CD4-positive, alpha-beta T cell (primary cell): Measurements from ENCODE around the gene PSMA7. TPM values are rescaled to one million over a fixed set of nuclear protein-coding genes. Genes with fewer than 3 reads are reported as not detected.

Experiments
- ATAC-seq: fragments of 200-7000 bp; cut with Tn5 transposase; one replicate; pipeline ENCODE4 v1.10.0; 2022; ENCODE audit warnings: mild to moderate bottlenecking; ENCODE audit not compliant: poor library complexity
- CTCF ChIA-PET: fragments of 350-600 bp; sonication (Branson Sonifier 250); formaldehyde crosslinking; loops from one replicate; lab custom pipeline; 2021; ENCODE audit warnings: antibody characterized with exemption, inconsistent platforms; lab: Charles Lee
- POLR2A ChIA-PET: fragments of 350-600 bp; sonication (Branson Sonifier 250); formaldehyde crosslinking; loops from one replicate; lab custom pipeline; 2021; ENCODE audit warnings: antibody characterized with exemption, inconsistent platforms; lab: Charles Lee
- DNase-seq, 14 experiments: peaks; one replicate each; pipeline ENCODE4 v3.0.0-alpha.2; 2013 to 2020; ENCODE audit warnings: mixed read lengths in 2 of 14
- H3K27ac ChIP-seq, 2 donors: one replicate each; pipeline versions ENCODE4 v1.5.1 to v1.7.0; 2013; ENCODE audit warnings: low read length in 2 of 2, low read depth in 1 of 2, mild to moderate bottlenecking in 1 of 2
- H3K27me3 ChIP-seq, 2 experiments: 1 replicate in 1 of 2; 2 replicates in 1 of 2; pipeline versions ENCODE4 v1.6.1 to v1.7.0; 2013; ENCODE audit warnings: low read length in 2 of 2, control low read depth in 1 of 2, mild to moderate bottlenecking in 1 of 2, moderate library complexity in 1 of 2; ENCODE audit not compliant: insufficient read depth in 2 of 2, control insufficient read depth in 1 of 2
- H3K36me3 ChIP-seq: one replicate; pipeline ENCODE4 v1.6.1; 2013; ENCODE audit warnings: low read length, control low read depth; ENCODE audit not compliant: insufficient read depth
- H3K4me1 ChIP-seq: one replicate; pipeline ENCODE4 v1.6.1; 2013; ENCODE audit warnings: low read length, control low read depth; ENCODE audit not compliant: insufficient read depth
- H3K4me3 ChIP-seq: one replicate; pipeline ENCODE4 v1.5.1; 2013; ENCODE audit warnings: mild to moderate bottlenecking, low read length, moderate library complexity
- H3K9me3 ChIP-seq, 2 experiments: 1 replicate in 1 of 2; 2 replicates in 1 of 2; pipeline versions ENCODE4 v1.6.1 to v1.7.0; 2013; ENCODE audit warnings: low read length in 2 of 2, mild to moderate bottlenecking in 2 of 2, control low read depth in 1 of 2, moderate library complexity in 1 of 2; ENCODE audit not compliant: control insufficient read depth in 1 of 2, insufficient read depth in 1 of 2
- H3K27ac Mint-ChIP-seq: one replicate; pipeline ENCODE4 v1.8.0; 2020; ENCODE audit warnings: mixed read lengths
- H3K27me3 Mint-ChIP-seq: one replicate; pipeline ENCODE4 v1.8.0; 2021; ENCODE audit warnings: mixed read lengths
- H3K36me3 Mint-ChIP-seq: one replicate; pipeline ENCODE4 v1.8.0; 2021; ENCODE audit warnings: low read depth, mixed read lengths
- H3K4me1 Mint-ChIP-seq: one replicate; pipeline ENCODE4 v1.8.0; 2021; ENCODE audit warnings: low read depth, mixed read lengths
- H3K4me3 Mint-ChIP-seq: one replicate; pipeline ENCODE4 v1.8.0; 2020; ENCODE audit warnings: mild to moderate bottlenecking, mixed read lengths
- H3K9me3 Mint-ChIP-seq: one replicate; pipeline ENCODE4 v1.8.0; 2020; ENCODE audit warnings: mixed read lengths
- CTCF ChIP-seq: fragments of 200-600 bp; IDR thresholded peaks from one replicate; pipeline ENCODE4 v1.8.0; 2022; ENCODE audit warnings: antibody characterized with exemption, mild to moderate bottlenecking
- intact Hi-C, 2 experiments: fragments of 100-400 bp; cut with DNase I in 1 of 2; cut with micrococcal nuclease in 1 of 2; formaldehyde crosslinking; loops; one replicate each; pipeline versions ENCODE4 v1.15.1 to v1.9.0; 2023 to 2025; cut with DNase I, micrococcal nuclease
- total RNA-seq, 174 experiments: library from RNA in 2 of 174; stranded (reverse) in 2 of 174; gene quantifications; one replicate each; pipeline ENCODE4 v1.2.3 and lab custom pipeline; 2021 to 2026

Gene PSMA7
- total RNA-seq, 2 experiments from 2014 or later, result 150 to 158 TPM

GRCh38 chr20:62164879-62165761, 21.9 kb upstream of the PSMA7 start:
- Histone ChIP-seq H3K4me1 (no peaks in the 10 kb centered on the region), H3K27me3 (no peaks in the 10 kb centered on the region), H3K9me3 (no peaks in the 10 kb centered on the region), H3K36me3 (peaks cover 57% of the 10 kb centered on the region), H3K4me3 (no peak overlapping the region), H3K27ac (no peak overlapping the region)
- TF ChIP-seq CTCF, result no peak
- Mint-ChIP-seq H3K9me3 (no peaks in the 10 kb centered on the region), H3K27me3 (no peaks in the 10 kb centered on the region), H3K4me3 (no peak overlapping the region), H3K36me3 (peaks cover 42% of the 10 kb centered on the region), H3K4me1 (no peaks in the 10 kb centered on the region), H3K27ac (no peak overlapping the region)
- ATAC-seq (no peak), DNase-seq (no peak)
- ChIA-PET POLR2A (no interaction called here), CTCF (no interaction called here)
- intact Hi-C loops, result no loop called here

GRCh38 chr20:62163986-62164762, 21.0 kb upstream of the PSMA7 start:
- Histone ChIP-seq H3K4me1 (peaks cover 9% of the 10 kb centered on the region), H3K27ac (no peak overlapping the region), H3K9me3 (no peaks in the 10 kb centered on the region), H3K36me3 (peaks cover 62% of the 10 kb centered on the region), H3K27me3 (no peaks in the 10 kb centered on the region), H3K4me3 (no peak overlapping the region)
- CTCF ChIA-PET, result no interaction called here
- no peak overlapping the region for H3K4me3 Mint-ChIP-seq
- POLR2A ChIA-PET, result no interaction called here
- H3K27me3 Mint-ChIP-seq, result no peaks in the 10 kb centered on the region
- no peak for ATAC-seq
- H3K27ac Mint-ChIP-seq, result no peak overlapping the region
- intact Hi-C loops, result no loop called here
- H3K9me3 Mint-ChIP-seq, result no peaks in the 10 kb centered on the region
- TF ChIP-seq CTCF, result no peak
- H3K36me3 Mint-ChIP-seq, result peaks cover 44% of the 10 kb centered on the region
- no peak for DNase-seq
- H3K4me1 Mint-ChIP-seq, result no peaks in the 10 kb centered on the region

GRCh38 chr20:62163485-62163865, 20.3 kb upstream of the PSMA7 start:
- DNase-seq (no peak), ATAC-seq (no peak)
- no peak for TF ChIP-seq CTCF
- Mint-ChIP-seq H3K4me3 (no peak overlapping the region), H3K27ac (no peak overlapping the region), H3K36me3 (peaks cover 40% of the 10 kb centered on the region), H3K27me3 (no peaks in the 10 kb centered on the region), H3K9me3 (no peaks in the 10 kb centered on the region), H3K4me1 (no peaks in the 10 kb centered on the region)
- Histone ChIP-seq H3K27ac (no peak overlapping the region), H3K4me3 (no peak overlapping the region), H3K4me1 (peaks cover 12% of the 10 kb centered on the region), H3K9me3 (no peaks in the 10 kb centered on the region), H3K36me3 (peaks cover 59% of the 10 kb centered on the region), H3K27me3 (no peaks in the 10 kb centered on the region)
- POLR2A ChIA-PET, result no interaction called here
- intact Hi-C loops, result no loop called here
- CTCF ChIA-PET, result no interaction called here
